Adipocyte (in vitro differentiated cells): ENCODE measurements around the gene CHEK2.
"Not testable (repeated sequence)": the region's sequence is repeated elsewhere in the genome, so short reads cannot be mapped to it uniquely, and the experiment has no call there.

Source experiments
- DNase-seq: peaks from one replicate; pipeline ENCODE4 v3.0.0-alpha.2; 2015; ENCODE audit warnings: low read depth
- H3K27me3 ChIP-seq: replicated peaks from 2 replicates; pipeline ENCODE4 v1.7.0; 2013; ENCODE audit warnings: mild to moderate bottlenecking, low read length, moderate library complexity; ENCODE audit not compliant: control insufficient read depth, insufficient read depth
- H3K36me3 ChIP-seq: 2 replicates; pipeline ENCODE4 v1.7.0; 2013; ENCODE audit warnings: low read length, mild to moderate bottlenecking, moderate library complexity; ENCODE audit not compliant: control insufficient read depth, insufficient read depth, severe bottlenecking
- H3K4me1 ChIP-seq: 2 replicates; pipeline ENCODE4 v1.7.0; 2013; ENCODE audit warnings: mild to moderate bottlenecking, low read length, moderate library complexity; ENCODE audit not compliant: control insufficient read depth, insufficient read depth
- H3K4me3 ChIP-seq: 2 replicates; pipeline ENCODE4 v1.7.0; 2013; ENCODE audit warnings: mild to moderate bottlenecking, low read length, moderate library complexity
- H3K9ac ChIP-seq: 2 replicates; pipeline ENCODE4 v1.7.0; 2013; ENCODE audit warnings: mild to moderate bottlenecking, low read length, moderate library complexity
- H3K9me3 ChIP-seq: 2 replicates; pipeline ENCODE4 v1.7.0; 2013; ENCODE audit warnings: mild to moderate bottlenecking, low read length, moderate library complexity; ENCODE audit not compliant: control insufficient read depth

The CHEK2 gene

GRCh38 chr22:28769394-28770085, 27.9 kb upstream of the CHEK2 start:
- Histone ChIP-seq H3K4me1 (peaks cover 8% of the 10 kb centered on the region), H3K9me3 (no peaks in the 10 kb centered on the region), H3K27me3 (no peaks in the 10 kb centered on the region), H3K36me3 (peaks cover 2% of the 10 kb centered on the region), H3K9ac (no peak overlapping the region), H3K4me3 (no peak overlapping the region)
- DNase-seq, result no peak

- peaks cover 6% of the 10 kb centered on the region for H3K4me1 ChIP-seq
Observed at GRCh38 chr22:28768701-28769393, 27.2 kb upstream of the CHEK2 start.

GRCh38 chr22:28766628-28767027, 25.0 kb upstream of the CHEK2 start:
- H3K4me1 ChIP-seq, result no peaks in the 10 kb centered on the region
- no peak overlapping the region for H3K4me3 ChIP-seq
- no peaks in the 10 kb centered on the region for H3K36me3 ChIP-seq
- no peak overlapping the region for H3K9ac ChIP-seq
- no peak for DNase-seq
- no peaks in the 10 kb centered on the region for H3K27me3 ChIP-seq
- H3K9me3 ChIP-seq, result no peaks in the 10 kb centered on the region

More at GRCh38 chr22:28768701-28769393, 27.2 kb upstream of the CHEK2 start:
- Histone ChIP-seq H3K27me3 (no peaks in the 10 kb centered on the region), H3K9me3 (no peaks in the 10 kb centered on the region), H3K36me3 (no peaks in the 10 kb centered on the region), H3K4me3 (no peak overlapping the region), H3K9ac (no peak overlapping the region)
- DNase-seq, result no peak

GRCh38 chr22:28762000-28762399, 20.4 kb upstream of the CHEK2 start:
- H3K4me1 ChIP-seq, H3K27me3 ChIP-seq, H3K9ac ChIP-seq: not testable (repeated sequence)

GRCh38 chr22:28761449-28761755, 19.8 kb upstream of the CHEK2 start:
- Histone ChIP-seq H3K9me3 (no peaks in the 10 kb centered on the region), H3K4me1 (no peaks in the 10 kb centered on the region), H3K9ac (no peak overlapping the region), H3K27me3 (no peaks in the 10 kb centered on the region), H3K36me3 (no peaks in the 10 kb centered on the region), H3K4me3 (no peak overlapping the region)
- DNase-seq, result no peak

More at GRCh38 chr22:28762000-28762399, 20.4 kb upstream of the CHEK2 start:
- H3K9me3 ChIP-seq, DNase-seq, H3K4me3 ChIP-seq, H3K36me3 ChIP-seq: not testable (repeated sequence)

GRCh38 chr22:28759861-28760560, 18.4 kb upstream of the CHEK2 start:
- no peaks in the 10 kb centered on the region for H3K36me3 ChIP-seq
- H3K4me1 ChIP-seq, result no peaks in the 10 kb centered on the region
- DNase-seq, result no peak
- no peak overlapping the region for H3K4me3 ChIP-seq
- no peaks in the 10 kb centered on the region for H3K27me3 ChIP-seq
- no peak overlapping the region for H3K9ac ChIP-seq
- no peaks in the 10 kb centered on the region for H3K9me3 ChIP-seq

GRCh38 chr22:28754512-28754911, 12.9 kb upstream of the CHEK2 start:
- H3K4me3 ChIP-seq, H3K27me3 ChIP-seq, H3K9ac ChIP-seq, DNase-seq, H3K9me3 ChIP-seq, H3K4me1 ChIP-seq: not testable (repeated sequence)
- H3K36me3 ChIP-seq, result peaks cover 20% of the 10 kb centered on the region

- no peak overlapping the region for H3K9ac ChIP-seq
- H3K9me3 ChIP-seq, result no peaks in the 10 kb centered on the region
- DNase-seq, result peak; percentile 90
- peaks cover 47% of the 10 kb centered on the region for H3K36me3 ChIP-seq
- H3K4me1 ChIP-seq, result peaks cover 4% of the 10 kb centered on the region
- H3K27me3 ChIP-seq, result no peaks in the 10 kb centered on the region
- no peak overlapping the region for H3K4me3 ChIP-seq
Observed at GRCh38 chr22:28750471-28750881, 8.9 kb upstream of the CHEK2 start.

GRCh38 chr22:28743852-28744251, 2.2 kb upstream of the CHEK2 start:
- DNase-seq, result no peak
- H3K9me3 ChIP-seq, result no peaks in the 10 kb centered on the region
- peaks cover 40% of the 10 kb centered on the region for H3K36me3 ChIP-seq
- no peak overlapping the region for H3K4me3 ChIP-seq
- no peak overlapping the region for H3K9ac ChIP-seq
- H3K27me3 ChIP-seq, result no peaks in the 10 kb centered on the region
- peaks cover 12% of the 10 kb centered on the region for H3K4me1 ChIP-seq

GRCh38 chr22:28742562-28742962, 942 bp upstream of the CHEK2 start:
- Histone ChIP-seq H3K27me3 (no peaks in the 10 kb centered on the region), H3K36me3 (peaks cover 29% of the 10 kb centered on the region), H3K9ac (peak overlapping the region; percentile 100), H3K9me3 (no peaks in the 10 kb centered on the region), H3K4me3 (peak overlapping the region; percentile 99), H3K4me1 (peaks cover 12% of the 10 kb centered on the region)
- DNase-seq, result no peak

GRCh38 chr22:28741200-28741784, 328 bp downstream of the CHEK2 start:
- no peak for DNase-seq
- peaks cover 12% of the 10 kb centered on the region for H3K4me1 ChIP-seq
- peak overlapping the region; percentile 99 for H3K4me3 ChIP-seq
- no peaks in the 10 kb centered on the region for H3K9me3 ChIP-seq
- peak overlapping the region; percentile 100 for H3K9ac ChIP-seq
- H3K36me3 ChIP-seq, result peaks cover 21% of the 10 kb centered on the region
- H3K27me3 ChIP-seq, result no peaks in the 10 kb centered on the region
